GM19324 (cell line): ENCODE results near the gene SFTPB.
"Not testable (repeated sequence)": the region's sequence is repeated elsewhere in the genome, so short reads cannot be mapped to it uniquely, and the experiment has no call there.

Experiments
- ATAC-seq: cut with Tn5 transposase; IDR thresholded peaks from one replicate; pipeline ENCODE4 v1.9.1; 2021; ENCODE audit warnings: mild to moderate bottlenecking, moderate library complexity; ENCODE audit not compliant: unreplicated experiment, low FRiP score

Gene SFTPB

GRCh38 chr2:85678794-85679672 lies 11.0 kb upstream of the SFTPB start:
- peak; percentile 63 for ATAC-seq

- ATAC-seq: no peak
These were observed 10.4 kb upstream of the SFTPB start for GRCh38 chr2:85678377-85678776.

GRCh38 chr2:85675866-85676548 lies 8.0 kb upstream of the SFTPB start:
- ATAC-seq: no peak

- ATAC-seq: no peak
These were observed 7.4 kb upstream of the SFTPB start for GRCh38 chr2:85675427-85675826.

GRCh38 chr2:85674417-85674816 lies 6.4 kb upstream of the SFTPB start:
- ATAC-seq: no peak

GRCh38 chr2:85673716-85674375 lies 5.8 kb upstream of the SFTPB start:
- ATAC-seq: no peak

- no peak for ATAC-seq
These were observed 4.5 kb upstream of the SFTPB start for GRCh38 chr2:85672456-85672855.

- not testable (repeated sequence) for ATAC-seq
These were observed 2.4 kb upstream of the SFTPB start for GRCh38 chr2:85670416-85670815.

GRCh38 chr2:85669549-85669948 lies 1.6 kb upstream of the SFTPB start:
- ATAC-seq: peak; percentile 59

- ATAC-seq: no peak
These were observed 801 bp upstream of the SFTPB start for GRCh38 chr2:85668857-85669142.

GRCh38 chr2:85667561-85668008 lies 414 bp downstream of the SFTPB start:
- ATAC-seq: no peak

- ATAC-seq: no peak
These were observed 1.3 kb downstream of the SFTPB start for GRCh38 chr2:85666435-85667316.

- ATAC-seq: no peak
These were observed 2.0 kb downstream of the SFTPB start for GRCh38 chr2:85666016-85666415.

GRCh38 chr2:85665264-85665937 lies 2.6 kb downstream of the SFTPB start:
- no peak for ATAC-seq

GRCh38 chr2:85663594-85664565 lies 4.1 kb downstream of the SFTPB start:
- ATAC-seq: no peak

GRCh38 chr2:85662899-85663593 lies 5.0 kb downstream of the SFTPB start:
- no peak for ATAC-seq

GRCh38 chr2:85661139-85661858 lies 6.7 kb downstream of the SFTPB start:
- no peak for ATAC-seq

- ATAC-seq: no peak
These were observed 7.3 kb downstream of the SFTPB start for GRCh38 chr2:85660725-85661124.
